ENCODE results near the gene TBC1D22B.
"Not testable (repeated sequence)": the region's sequence is repeated elsewhere in the genome, so short reads cannot be mapped to it uniquely, and the experiment has no call there.

Gene TBC1D22B

GRCh38 chr6:37287519-37288157 lies 30.1 kb downstream of the TBC1D22B start:
- H3K27me3 Mint-ChIP-seq = no peaks in the 10 kb centered on the region
- DNase-seq (ENCODE audit: low spot score in 2 of 2) (no peak), ATAC-seq (ENCODE audit: low read depth) (no peak)
- no peaks in the 10 kb centered on the region for H3K4me1 Mint-ChIP-seq
- no peak overlapping the region for H3K4me3 Mint-ChIP-seq
- H3K9me3 Mint-ChIP-seq = no peaks in the 10 kb centered on the region
- H3K36me3 Mint-ChIP-seq = peaks cover 47% of the 10 kb centered on the region
- no peak overlapping the region for H3K27ac Mint-ChIP-seq

- Mint-ChIP-seq H3K27ac (no peak overlapping the region), H3K4me3 (no peak overlapping the region), H3K27me3 (no peaks in the 10 kb centered on the region), H3K9me3 (no peaks in the 10 kb centered on the region), H3K36me3 (peaks cover 46% of the 10 kb centered on the region), H3K4me1 (no peaks in the 10 kb centered on the region)
- no peak for ATAC-seq (ENCODE audit: low read depth)
- no peak for DNase-seq (ENCODE audit: low spot score in 2 of 2)
Measured at GRCh38 chr6:37288247-37288646, 30.7 kb downstream of the TBC1D22B start.

GRCh38 chr6:37289931-37290330 lies 32.4 kb downstream of the TBC1D22B start:
- no peaks in the 10 kb centered on the region for H3K27me3 Mint-ChIP-seq
- DNase-seq (ENCODE audit: low spot score in 2 of 2) (no peak), ATAC-seq (ENCODE audit: low read depth) (no peak)
- no peak overlapping the region for H3K4me3 Mint-ChIP-seq
- H3K4me1 Mint-ChIP-seq = no peaks in the 10 kb centered on the region
- H3K36me3 Mint-ChIP-seq = peaks cover 42% of the 10 kb centered on the region
- no peak overlapping the region for H3K27ac Mint-ChIP-seq
- H3K9me3 Mint-ChIP-seq = no peaks in the 10 kb centered on the region

- DNase-seq (ENCODE audit: low spot score in 2 of 2) = no peak
- Mint-ChIP-seq H3K9me3 (peaks cover 2% of the 10 kb centered on the region), H3K4me3 (no peak overlapping the region), H3K27me3 (no peaks in the 10 kb centered on the region), H3K4me1 (no peaks in the 10 kb centered on the region), H3K27ac (no peak overlapping the region), H3K36me3 (peaks cover 45% of the 10 kb centered on the region)
- no peak for ATAC-seq (ENCODE audit: low read depth)
Measured at GRCh38 chr6:37293426-37293825, 35.9 kb downstream of the TBC1D22B start.

GRCh38 chr6:37297637-37298036 lies 40.1 kb downstream of the TBC1D22B start:
- H3K4me1 Mint-ChIP-seq; DNase-seq (ENCODE audit: low spot score in 2 of 2); H3K9me3 Mint-ChIP-seq; H3K27me3 Mint-ChIP-seq; ATAC-seq (ENCODE audit: low read depth); H3K4me3 Mint-ChIP-seq; H3K27ac Mint-ChIP-seq: not testable (repeated sequence)
- H3K36me3 Mint-ChIP-seq = peaks cover 33% of the 10 kb centered on the region

GRCh38 chr6:37298958-37299357 lies 41.4 kb downstream of the TBC1D22B start:
- no peak for DNase-seq (ENCODE audit: low spot score in 2 of 2)
- H3K27ac Mint-ChIP-seq = no peak overlapping the region
- H3K9me3 Mint-ChIP-seq = peaks cover 2% of the 10 kb centered on the region
- H3K4me3 Mint-ChIP-seq = no peak overlapping the region
- no peaks in the 10 kb centered on the region for H3K4me1 Mint-ChIP-seq
- no peak for ATAC-seq (ENCODE audit: low read depth)
- H3K36me3 Mint-ChIP-seq = peaks cover 34% of the 10 kb centered on the region
- no peaks in the 10 kb centered on the region for H3K27me3 Mint-ChIP-seq

GRCh38 chr6:37299990-37300389 lies 42.4 kb downstream of the TBC1D22B start:
- no peaks in the 10 kb centered on the region for H3K4me1 Mint-ChIP-seq
- H3K27me3 Mint-ChIP-seq = no peaks in the 10 kb centered on the region
- H3K27ac Mint-ChIP-seq = no peak overlapping the region
- H3K4me3 Mint-ChIP-seq = no peak overlapping the region
- H3K36me3 Mint-ChIP-seq = peaks cover 38% of the 10 kb centered on the region
- peaks cover 2% of the 10 kb centered on the region for H3K9me3 Mint-ChIP-seq
- ATAC-seq (ENCODE audit: low read depth) (no peak), DNase-seq (ENCODE audit: low spot score in 2 of 2) (no peak)

- H3K36me3 Mint-ChIP-seq = peaks cover 29% of the 10 kb centered on the region
- no peak overlapping the region for H3K4me3 Mint-ChIP-seq
- DNase-seq (ENCODE audit: low spot score in 2 of 2) = no peak
- H3K27me3 Mint-ChIP-seq = no peaks in the 10 kb centered on the region
- H3K4me1 Mint-ChIP-seq = no peaks in the 10 kb centered on the region
- H3K27ac Mint-ChIP-seq = no peak overlapping the region
- no peaks in the 10 kb centered on the region for H3K9me3 Mint-ChIP-seq
- ATAC-seq (ENCODE audit: low read depth) = no peak
Measured at GRCh38 chr6:37302086-37302686, 44.6 kb downstream of the TBC1D22B start.

- DNase-seq (ENCODE audit: low spot score in 2 of 2) (no peak), ATAC-seq (ENCODE audit: low read depth) (no peak)
- H3K27me3 Mint-ChIP-seq = no peaks in the 10 kb centered on the region
- no peaks in the 10 kb centered on the region for H3K4me1 Mint-ChIP-seq
- peak overlapping the region; percentile 12 for H3K27ac Mint-ChIP-seq
- H3K4me3 Mint-ChIP-seq = no peak overlapping the region
- H3K9me3 Mint-ChIP-seq = no peaks in the 10 kb centered on the region
- H3K36me3 Mint-ChIP-seq = peaks cover 22% of the 10 kb centered on the region
Measured at GRCh38 chr6:37303091-37303660, 45.6 kb downstream of the TBC1D22B start.

- Mint-ChIP-seq H3K27me3 (no peaks in the 10 kb centered on the region), H3K4me1 (no peaks in the 10 kb centered on the region), H3K9me3 (no peaks in the 10 kb centered on the region), H3K36me3 (peaks cover 21% of the 10 kb centered on the region), H3K27ac (no peak overlapping the region), H3K4me3 (no peak overlapping the region)
- ATAC-seq (ENCODE audit: low read depth) (peak; percentile 31), DNase-seq (ENCODE audit: low spot score in 2 of 2) (no peak)
Measured at GRCh38 chr6:37303891-37304503, 46.4 kb downstream of the TBC1D22B start.

GRCh38 chr6:37304766-37305165 lies 47.2 kb downstream of the TBC1D22B start:
- no peak overlapping the region for H3K4me3 Mint-ChIP-seq
- H3K27ac Mint-ChIP-seq = no peak overlapping the region
- H3K4me1 Mint-ChIP-seq = no peaks in the 10 kb centered on the region
- DNase-seq (ENCODE audit: low spot score in 2 of 2) (no peak), ATAC-seq (ENCODE audit: low read depth) (no peak)
- H3K27me3 Mint-ChIP-seq = no peaks in the 10 kb centered on the region
- peaks cover 24% of the 10 kb centered on the region for H3K36me3 Mint-ChIP-seq
- no peaks in the 10 kb centered on the region for H3K9me3 Mint-ChIP-seq

- ATAC-seq (ENCODE audit: low read depth) (no peak), DNase-seq (ENCODE audit: low spot score in 2 of 2) (no peak)
- H3K27me3 Mint-ChIP-seq = no peaks in the 10 kb centered on the region
- H3K4me1 Mint-ChIP-seq = no peaks in the 10 kb centered on the region
- H3K36me3 Mint-ChIP-seq = peaks cover 24% of the 10 kb centered on the region
- no peak overlapping the region for H3K27ac Mint-ChIP-seq
- H3K4me3 Mint-ChIP-seq = no peak overlapping the region
- H3K9me3 Mint-ChIP-seq = no peaks in the 10 kb centered on the region
Measured at GRCh38 chr6:37305841-37306425, 48.4 kb downstream of the TBC1D22B start.

- H3K9me3 Mint-ChIP-seq = no peaks in the 10 kb centered on the region
- peaks cover 19% of the 10 kb centered on the region for H3K36me3 Mint-ChIP-seq
- ATAC-seq (ENCODE audit: low read depth) (no peak), DNase-seq (ENCODE audit: low spot score in 2 of 2) (no peak)
- no peak overlapping the region for H3K4me3 Mint-ChIP-seq
- no peaks in the 10 kb centered on the region for H3K27me3 Mint-ChIP-seq
- H3K27ac Mint-ChIP-seq = no peak overlapping the region
- H3K4me1 Mint-ChIP-seq = no peaks in the 10 kb centered on the region
Measured at GRCh38 chr6:37306624-37307222, 49.2 kb downstream of the TBC1D22B start.

GRCh38 chr6:37307484-37307883 lies 49.9 kb downstream of the TBC1D22B start:
- not testable (repeated sequence) for H3K4me3 Mint-ChIP-seq
- H3K36me3 Mint-ChIP-seq = peaks cover 16% of the 10 kb centered on the region

More at GRCh38 chr6:37307484-37307883, 49.9 kb downstream of the TBC1D22B start:
- H3K4me1 Mint-ChIP-seq; H3K27me3 Mint-ChIP-seq; DNase-seq (ENCODE audit: low spot score in 2 of 2); ATAC-seq (ENCODE audit: low read depth); H3K9me3 Mint-ChIP-seq; H3K27ac Mint-ChIP-seq: not testable (repeated sequence)
